ENCODE results near the gene KNDC1.
A peak's percentile ranks its signal among the peaks of the same experiment; 100 is the strongest.
"Not testable (repeated sequence)": the region's sequence is repeated elsewhere in the genome, so short reads cannot be mapped to it uniquely, and the experiment has no call there.

KNDC1 gene

DNA sequence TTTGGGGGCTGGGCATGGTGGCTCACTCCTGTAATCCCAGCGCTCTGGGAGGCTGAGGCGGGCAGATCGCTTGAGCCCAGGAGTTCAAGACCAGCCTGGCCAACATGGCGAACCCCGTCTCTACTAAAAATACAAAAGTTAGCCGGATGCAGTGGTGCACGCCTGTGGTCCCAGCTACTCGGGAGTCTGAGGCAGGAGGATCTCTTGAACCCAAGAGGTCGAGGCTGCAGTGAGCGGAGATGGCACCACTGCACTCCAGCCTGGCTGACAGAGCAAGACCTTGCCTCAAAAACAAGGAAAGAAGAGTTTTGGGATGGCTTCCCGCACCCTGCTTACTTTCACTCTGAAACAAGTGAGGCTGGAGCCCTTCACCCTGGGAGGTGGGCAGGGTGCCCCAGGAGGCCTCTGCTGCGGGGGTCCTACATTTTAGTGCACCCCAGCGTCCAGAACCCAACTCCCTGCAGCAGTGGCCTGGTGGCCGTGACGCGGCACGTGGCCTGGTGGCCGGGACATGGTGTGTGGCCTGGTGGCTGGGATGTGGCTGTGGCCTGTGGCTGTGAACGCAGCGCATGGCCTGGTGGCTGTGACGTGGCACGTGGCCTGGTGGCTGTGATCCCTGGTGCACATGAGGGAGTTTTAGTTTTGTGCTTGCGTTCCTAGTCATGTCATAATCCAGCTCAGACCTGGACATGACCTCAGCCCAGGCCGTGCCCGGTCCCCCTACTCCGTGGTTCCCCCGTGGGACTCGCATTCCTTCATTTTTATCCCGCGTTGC lies 9.3 kb downstream of the KNDC1 start:
- TF ChIP-seq Cebpa-rat (IDR thresholded peaks at IDR 0.05) = no peak
- Histone ChIP-seq H3K9me3 (replicated peaks in 1 of 11) (no peaks in the 10 kb centered on the region; a peak in 1 of 22 replicates), H3K27ac (no peak overlapping the region)

DNA sequence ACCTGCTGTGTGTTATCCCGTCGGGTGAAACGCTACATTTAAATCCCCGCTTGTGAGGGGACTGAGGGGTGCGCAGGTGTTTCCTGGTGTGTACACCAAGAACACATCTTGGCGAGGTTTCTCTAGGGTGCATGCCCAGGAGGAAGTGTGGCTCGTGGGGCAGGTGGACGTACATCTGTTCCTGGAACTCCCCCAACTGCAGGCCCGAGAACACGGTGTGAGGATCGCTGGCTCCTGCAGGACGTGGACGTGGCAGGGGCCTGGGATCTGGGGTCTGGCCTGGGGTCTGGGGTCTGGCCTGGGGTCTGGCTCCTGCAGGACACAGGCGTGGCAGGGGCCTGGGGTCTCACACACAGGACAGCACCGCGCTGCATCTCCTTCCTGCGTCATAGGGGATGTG lies 10.1 kb downstream of the KNDC1 start:
- Histone ChIP-seq H3K9ac (no peak overlapping the region), H3K9me3 (replicated peaks in 1 of 11) (no peaks in the 10 kb centered on the region; a peak in 1 of 22 replicates), H3K27ac (no peak overlapping the region), H3K4me1 (peaks cover 0 to 46% (median 27%) of the 10 kb centered on the region in 10 experiments; a peak in 15 of 20 replicates), H4K20me1 (peaks cover 0 to 20% (median 0%) of the 10 kb centered on the region in 11 experiments; a peak in 5 of 22 replicates), H3K36me3 (no peaks in the 10 kb centered on the region), H3K27me3 (peaks cover 0 to 5% (median 0%) of the 10 kb centered on the region in 11 experiments; a peak in 1 of 22 replicates), H3K4me3 (no peak overlapping the region), H3K4me2 (peak overlapping the region in 8 of 11 experiments; percentile 46 to 66 (median 54); a peak in 15 of 22 replicates)
- TF ChIP-seq Cebpa-rat (IDR thresholded peaks at IDR 0.05) = no peak

More for the DNA sequence above, 9.3 kb downstream of the KNDC1 start:
- peak overlapping the region in 8 of 11 experiments; percentile 46 to 66 (median 54); a peak in 15 of 22 replicates for H3K4me2 ChIP-seq
- H3K4me1 ChIP-seq = peaks cover 0 to 52% (median 30%) of the 10 kb centered on the region in 10 experiments; a peak in 15 of 20 replicates
- peaks cover 0 to 20% (median 0%) of the 10 kb centered on the region in 11 experiments; a peak in 6 of 22 replicates for H4K20me1 ChIP-seq
- no peak overlapping the region for H3K9ac ChIP-seq
- H3K27me3 ChIP-seq = peaks cover 0 to 5% (median 0%) of the 10 kb centered on the region in 11 experiments; a peak in 2 of 22 replicates
- no peaks in the 10 kb centered on the region for H3K36me3 ChIP-seq
- no peak overlapping the region for H3K4me3 ChIP-seq

DNA sequence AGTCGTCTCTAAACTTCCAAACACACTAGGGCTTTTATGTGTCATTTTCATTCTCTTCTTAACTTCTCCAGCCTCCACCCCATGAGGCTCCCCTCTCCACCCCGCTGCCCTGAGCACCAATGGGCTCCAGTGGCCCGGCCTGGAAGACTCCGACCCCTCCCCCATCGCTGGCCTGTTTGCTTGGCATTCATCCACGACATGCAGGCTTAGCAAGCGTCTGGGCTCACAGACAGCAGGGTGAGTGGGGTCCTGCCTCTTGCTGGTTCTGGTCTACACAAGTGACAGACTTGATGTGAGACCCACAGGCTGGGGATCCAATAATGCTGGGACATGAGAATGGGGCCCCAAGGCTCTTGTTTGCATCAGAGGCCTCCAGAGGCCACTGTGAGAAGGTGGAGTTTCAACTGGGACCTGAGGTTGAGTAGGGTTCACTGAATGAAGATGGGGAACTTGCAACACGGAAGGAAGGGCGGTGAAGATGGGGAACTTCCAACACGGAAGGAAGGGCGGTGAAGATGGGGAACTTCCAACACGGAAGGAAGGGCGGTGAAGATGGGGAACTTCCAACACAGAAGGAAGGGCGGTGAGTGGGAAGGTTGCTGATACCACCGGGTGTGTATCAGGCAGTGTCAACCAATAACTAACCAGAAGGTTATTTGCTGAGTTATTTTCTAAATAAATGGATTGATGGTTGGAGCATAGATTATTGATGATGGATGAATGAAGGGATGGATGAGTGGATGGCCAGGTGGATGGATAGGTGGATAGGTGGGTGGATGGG lies 14.0 kb downstream of the KNDC1 start:
- peak overlapping the region in 5 of 11 experiments; percentile 7 to 41 (median 13); a peak in 6 of 22 replicates for H3K4me2 ChIP-seq
- H4K20me1 ChIP-seq = peaks cover 0 to 8% (median 3%) of the 10 kb centered on the region in 11 experiments; a peak in 3 of 22 replicates
- H3K27me3 ChIP-seq = peaks cover 8 to 16% (median 11%) of the 10 kb centered on the region in 11 experiments
- H3K4me1 ChIP-seq = peaks cover 12 to 47% (median 28%) of the 10 kb centered on the region in 10 experiments; a peak in 19 of 20 replicates
- H3K27ac ChIP-seq = no peak overlapping the region
- H3K9me3 ChIP-seq (replicated peaks in 1 of 11) = peaks cover 0 to 17% (median 0%) of the 10 kb centered on the region in 11 experiments; a peak in 6 of 22 replicates
- no peak for TF ChIP-seq Cebpa-rat (IDR thresholded peaks at IDR 0.05)
- no peak overlapping the region for H3K9ac ChIP-seq
- H3K36me3 ChIP-seq = no peaks in the 10 kb centered on the region
- no peak overlapping the region for H3K4me3 ChIP-seq

DNA sequence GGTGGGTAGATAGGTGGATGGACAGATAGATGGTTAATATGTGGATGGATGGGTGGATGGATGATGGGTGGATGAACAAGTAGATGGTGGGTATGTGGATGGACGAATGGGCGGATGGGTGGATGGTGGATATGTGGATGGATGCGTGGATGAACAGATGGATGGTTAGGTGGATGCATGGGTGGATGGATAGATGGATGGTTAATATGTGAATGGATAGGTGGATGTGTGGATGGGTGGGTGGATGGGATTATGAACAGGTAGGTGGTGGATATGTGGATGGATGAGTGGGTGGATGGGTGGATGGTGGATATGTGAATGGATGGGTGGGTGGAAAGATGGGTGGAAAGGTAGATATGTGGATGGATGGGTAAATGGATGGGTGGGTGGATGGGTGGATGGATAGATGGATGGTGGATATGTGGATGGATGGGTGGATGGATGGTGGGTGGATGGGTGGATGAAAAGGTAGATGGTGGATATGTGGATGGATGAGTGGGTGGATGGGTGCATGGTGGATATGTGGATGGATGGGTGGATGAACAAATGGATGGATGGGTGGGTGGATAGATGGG lies 14.8 kb downstream of the KNDC1 start:
- Histone ChIP-seq H3K27ac (no peak overlapping the region), H3K4me3 (no peak overlapping the region), H3K4me2 (no peak overlapping the region), H3K9ac (no peak overlapping the region), H3K36me3 (no peaks in the 10 kb centered on the region), H3K9me3 (replicated peaks in 1 of 11) (peaks cover 0 to 17% (median 0%) of the 10 kb centered on the region in 11 experiments; a peak in 6 of 22 replicates), H3K4me1 (peaks cover 14 to 47% (median 28%) of the 10 kb centered on the region in 10 experiments; a peak in 19 of 20 replicates), H4K20me1 (peaks cover 0 to 14% (median 7%) of the 10 kb centered on the region in 11 experiments; a peak in 6 of 22 replicates), H3K27me3 (peaks cover 11 to 24% (median 18%) of the 10 kb centered on the region in 11 experiments)
- no peak for TF ChIP-seq Cebpa-rat (IDR thresholded peaks at IDR 0.05)

DNA sequence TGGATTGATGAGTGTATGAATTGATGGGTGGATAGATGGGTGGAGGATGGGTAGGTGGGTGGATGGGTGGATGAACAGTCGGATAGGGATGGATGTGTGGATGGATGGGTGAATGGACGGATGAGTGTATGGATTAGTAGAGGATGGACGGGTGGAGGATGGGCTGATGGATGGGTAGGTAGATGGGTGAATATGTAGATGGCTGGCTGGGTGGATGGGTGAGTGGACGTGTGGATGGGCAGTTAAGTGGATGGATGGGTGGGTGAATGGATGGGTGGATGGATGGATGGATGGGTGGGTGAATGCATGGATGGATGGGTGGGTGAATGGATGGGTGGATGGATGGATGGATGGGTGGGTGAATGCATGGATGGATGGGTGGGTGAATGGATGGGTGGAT lies 15.6 kb downstream of the KNDC1 start:
- not testable (repeated sequence) for H3K27ac ChIP-seq, H3K4me3 ChIP-seq, H3K9ac ChIP-seq, H3K36me3 ChIP-seq, H3K4me2 ChIP-seq
- Histone ChIP-seq H3K27me3 (peaks cover 11 to 30% (median 24%) of the 10 kb centered on the region in 11 experiments), H3K9me3 (replicated peaks in 1 of 11) (peaks cover 0 to 17% (median 0%) of the 10 kb centered on the region in 11 experiments; a peak in 6 of 22 replicates), H3K4me1 (peaks cover 14 to 50% (median 29%) of the 10 kb centered on the region in 10 experiments; a peak in 19 of 20 replicates), H4K20me1 (peaks cover 0 to 18% (median 7%) of the 10 kb centered on the region in 11 experiments; a peak in 7 of 22 replicates)

DNA sequence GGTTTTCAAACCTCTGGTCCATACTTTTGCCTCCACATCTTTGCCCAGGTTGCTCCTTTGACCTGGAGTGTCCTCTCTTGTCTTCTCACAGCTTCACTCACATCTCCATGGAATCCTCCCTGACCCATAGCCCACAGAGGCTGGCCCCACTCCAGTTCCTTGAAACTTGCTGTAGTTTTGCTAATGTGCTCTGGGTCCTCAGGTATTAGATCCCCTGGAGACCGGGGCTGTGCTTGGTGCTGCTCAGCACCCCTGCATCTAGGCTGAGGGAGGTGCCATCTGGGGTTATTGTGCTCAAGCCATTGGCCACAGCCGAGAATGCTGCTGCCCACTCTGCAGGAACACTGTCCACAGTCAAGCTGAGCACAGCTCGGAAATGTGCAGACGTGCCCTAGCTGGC lies 16.5 kb downstream of the KNDC1 start:
- no peak overlapping the region for H3K4me2 ChIP-seq
- no peak overlapping the region for H3K27ac ChIP-seq
- peaks cover 0 to 23% (median 7%) of the 10 kb centered on the region in 11 experiments; a peak in 8 of 22 replicates for H4K20me1 ChIP-seq
- peaks cover 14 to 53% (median 29%) of the 10 kb centered on the region in 10 experiments; a peak in 19 of 20 replicates for H3K4me1 ChIP-seq
- peaks cover 11 to 35% (median 26%) of the 10 kb centered on the region in 11 experiments for H3K27me3 ChIP-seq
- no peak for TF ChIP-seq Cebpa-rat (IDR thresholded peaks at IDR 0.05)
- H3K4me3 ChIP-seq = no peak overlapping the region
- H3K36me3 ChIP-seq = no peaks in the 10 kb centered on the region
- peaks cover 0 to 17% (median 0%) of the 10 kb centered on the region in 11 experiments; a peak in 6 of 22 replicates for H3K9me3 ChIP-seq (replicated peaks in 1 of 11)
- H3K9ac ChIP-seq = no peak overlapping the region

GRCh38 chr10:133177380-133178157 lies 17.6 kb downstream of the KNDC1 start:
- H3K27me3 ChIP-seq = peaks cover 11 to 42% (median 27%) of the 10 kb centered on the region in 11 experiments
- H4K20me1 ChIP-seq = peaks cover 0 to 34% (median 8%) of the 10 kb centered on the region in 11 experiments; a peak in 10 of 22 replicates
- H3K9me3 ChIP-seq (replicated peaks in 1 of 11) = peaks cover 0 to 17% (median 0%) of the 10 kb centered on the region in 11 experiments; a peak in 6 of 22 replicates

More at GRCh38 chr10:133177380-133178157, 17.6 kb downstream of the KNDC1 start:
- Histone ChIP-seq H3K9ac (no peak overlapping the region), H3K4me2 (peak overlapping the region in 9 of 11 experiments; percentile 55 to 88 (median 71); a peak in 17 of 22 replicates), H3K4me3 (no peak overlapping the region), H3K27ac (no peak overlapping the region), H3K36me3 (no peaks in the 10 kb centered on the region), H3K4me1 (peaks cover 14 to 64% (median 37%) of the 10 kb centered on the region in 10 experiments; a peak in 19 of 20 replicates)
- no peak for TF ChIP-seq Cebpa-rat (IDR thresholded peaks at IDR 0.05)
